Activated T-cell treated with anti-CD3 and anti-CD28 coated beads for 48 hours (primary cell): ENCODE measurements around the gene DTX2.
"Not testable (repeated sequence)": the region's sequence is repeated elsewhere in the genome, so short reads cannot be mapped to it uniquely, and the experiment has no call there.

Source experiments
- DNase-seq: peaks from one replicate; pipeline ENCODE4 v3.0.0-alpha.2; 2020; ENCODE audit warnings: low read depth

The DTX2 gene

GRCh38 chr7:76492139-76492538 is 30.6 kb downstream of the DTX2 start:
- not testable (repeated sequence) for DNase-seq

DNA sequence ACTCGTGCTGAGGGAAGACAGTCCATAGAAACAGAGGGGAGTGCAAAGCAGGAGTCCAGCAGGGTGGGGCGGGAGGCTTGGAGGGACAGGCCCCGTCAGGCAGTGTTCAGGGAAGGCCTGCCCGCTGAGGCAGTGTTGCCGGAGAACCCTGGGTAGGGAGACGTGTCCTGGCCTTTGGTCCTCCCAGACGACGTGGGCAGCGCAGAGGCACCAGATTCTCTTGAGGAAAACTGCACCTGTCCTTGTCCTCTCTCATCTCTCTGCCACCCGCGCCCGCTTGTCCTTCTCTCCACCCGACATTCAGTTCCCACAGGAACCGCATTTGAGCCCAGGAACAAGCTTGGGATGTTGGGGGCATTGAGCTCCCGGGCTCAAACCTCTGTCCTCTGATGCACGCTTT is 34.2 kb downstream of the DTX2 start:
- DNase-seq: not testable (repeated sequence)

DNA sequence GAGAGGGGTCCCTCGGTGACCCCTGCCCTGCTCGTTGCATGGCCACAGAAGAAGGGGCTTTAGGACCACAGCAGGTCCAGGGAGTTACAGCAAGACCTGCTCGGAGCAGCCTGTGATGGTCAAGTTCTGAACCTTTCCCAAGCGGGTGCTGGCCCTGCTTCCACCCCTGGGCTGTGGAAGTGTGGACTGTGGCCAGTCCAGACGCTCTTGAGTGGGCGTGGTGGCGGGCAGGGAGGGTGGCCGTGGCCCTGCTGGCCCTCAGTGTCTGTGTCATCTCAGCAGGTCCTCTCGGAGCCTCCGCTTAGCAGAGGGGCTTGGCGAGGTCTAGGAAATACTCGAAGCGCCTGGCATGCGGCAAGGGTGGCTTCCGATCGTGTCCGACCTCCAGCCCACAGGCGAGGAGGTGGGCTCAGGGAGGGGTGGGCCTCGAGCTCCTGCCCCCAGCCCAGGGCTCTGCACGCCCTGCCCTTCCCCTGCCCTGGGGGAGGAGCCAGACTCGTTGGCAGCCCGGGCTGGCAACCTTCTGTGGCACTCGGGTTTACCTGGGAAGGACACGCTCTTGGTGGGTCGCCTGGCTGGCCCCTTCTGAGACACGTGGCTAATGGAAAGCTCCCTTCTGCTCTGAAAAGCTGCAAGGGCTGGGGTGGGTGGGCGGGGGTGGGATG is 36.5 kb downstream of the DTX2 start:
- DNase-seq: not testable (repeated sequence)

DNA sequence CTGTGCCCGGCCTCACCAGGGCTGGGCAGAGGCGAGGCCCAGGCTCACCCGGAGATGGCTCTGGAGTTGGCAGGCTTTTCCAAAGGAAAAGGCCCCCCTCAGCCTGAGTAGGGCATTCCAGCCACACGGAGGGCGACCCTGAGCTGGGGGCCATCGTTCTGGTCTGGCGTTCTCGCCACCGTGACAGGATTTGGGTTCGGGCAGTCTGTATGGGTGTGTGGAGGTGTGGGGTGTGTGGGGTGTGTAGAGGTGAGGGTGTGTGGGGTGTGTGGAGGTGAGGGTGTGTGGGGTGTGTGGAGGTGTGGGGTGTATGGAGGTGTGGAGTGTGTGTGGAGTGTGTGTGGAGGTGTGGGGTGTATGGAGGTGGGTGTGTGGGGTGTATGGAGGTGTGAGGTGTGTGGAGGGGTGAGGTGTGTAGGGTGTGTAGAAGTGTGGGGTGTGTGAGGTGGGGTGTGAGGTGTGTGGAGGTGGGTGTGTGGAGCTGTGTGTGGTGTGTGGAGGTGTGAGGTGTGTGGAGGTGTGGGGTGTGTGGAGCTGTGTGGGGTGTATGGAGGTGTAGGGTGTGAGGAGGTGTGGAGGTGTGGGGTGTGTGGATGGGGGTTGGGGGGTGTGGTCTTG is 37.2 kb downstream of the DTX2 start:
- not testable (repeated sequence) for DNase-seq

GRCh38 chr7:76499201-76499923 is 37.9 kb downstream of the DTX2 start:
- not testable (repeated sequence) for DNase-seq

DNA sequence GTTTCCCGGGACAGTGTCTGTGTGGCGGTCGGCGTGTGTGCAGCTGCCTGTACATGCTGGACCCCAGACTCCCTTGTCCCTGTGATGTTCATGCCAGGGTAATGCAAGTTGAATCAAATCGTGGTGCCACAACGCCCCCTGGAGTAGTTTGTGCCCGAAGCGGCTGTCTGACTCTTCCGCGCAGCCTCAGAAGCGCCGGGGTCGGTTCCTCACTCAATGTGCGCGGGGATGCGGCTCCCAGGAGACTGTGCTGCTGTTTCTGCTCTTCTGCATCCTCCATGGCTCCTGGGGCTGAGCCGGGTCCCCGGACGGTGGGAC is 38.4 kb downstream of the DTX2 start:
- not testable (repeated sequence) for DNase-seq

GRCh38 chr7:76502224-76502623 is 40.7 kb downstream of the DTX2 start:
- not testable (repeated sequence) for DNase-seq

GRCh38 chr7:76502836-76503235 is 41.3 kb downstream of the DTX2 start:
- not testable (repeated sequence) for DNase-seq

DNA sequence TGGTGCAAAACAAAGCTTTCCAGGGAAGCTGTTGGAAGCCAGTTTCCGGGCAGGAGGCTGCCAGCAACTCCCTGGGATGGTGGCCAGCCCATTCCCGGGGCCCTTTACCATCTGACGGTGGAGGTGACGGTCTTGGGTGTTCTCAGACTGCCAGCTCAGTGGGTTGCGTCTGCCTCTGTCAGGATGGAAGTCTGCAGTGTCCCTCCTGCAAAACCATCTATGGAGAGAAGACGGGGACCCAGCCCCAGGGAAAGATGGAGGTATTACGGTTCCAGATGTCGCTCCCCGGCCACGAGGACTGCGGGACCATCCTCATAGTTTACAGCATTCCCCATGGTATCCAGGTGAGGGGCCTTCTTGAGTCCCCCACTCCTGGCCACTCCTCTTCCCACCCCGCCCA is 41.7 kb downstream of the DTX2 start:
- DNase-seq: not testable (repeated sequence)

- DNase-seq: not testable (repeated sequence)
Measured at GRCh38 chr7:76504351-76505167, 43.0 kb downstream of the DTX2 start.

DNA sequence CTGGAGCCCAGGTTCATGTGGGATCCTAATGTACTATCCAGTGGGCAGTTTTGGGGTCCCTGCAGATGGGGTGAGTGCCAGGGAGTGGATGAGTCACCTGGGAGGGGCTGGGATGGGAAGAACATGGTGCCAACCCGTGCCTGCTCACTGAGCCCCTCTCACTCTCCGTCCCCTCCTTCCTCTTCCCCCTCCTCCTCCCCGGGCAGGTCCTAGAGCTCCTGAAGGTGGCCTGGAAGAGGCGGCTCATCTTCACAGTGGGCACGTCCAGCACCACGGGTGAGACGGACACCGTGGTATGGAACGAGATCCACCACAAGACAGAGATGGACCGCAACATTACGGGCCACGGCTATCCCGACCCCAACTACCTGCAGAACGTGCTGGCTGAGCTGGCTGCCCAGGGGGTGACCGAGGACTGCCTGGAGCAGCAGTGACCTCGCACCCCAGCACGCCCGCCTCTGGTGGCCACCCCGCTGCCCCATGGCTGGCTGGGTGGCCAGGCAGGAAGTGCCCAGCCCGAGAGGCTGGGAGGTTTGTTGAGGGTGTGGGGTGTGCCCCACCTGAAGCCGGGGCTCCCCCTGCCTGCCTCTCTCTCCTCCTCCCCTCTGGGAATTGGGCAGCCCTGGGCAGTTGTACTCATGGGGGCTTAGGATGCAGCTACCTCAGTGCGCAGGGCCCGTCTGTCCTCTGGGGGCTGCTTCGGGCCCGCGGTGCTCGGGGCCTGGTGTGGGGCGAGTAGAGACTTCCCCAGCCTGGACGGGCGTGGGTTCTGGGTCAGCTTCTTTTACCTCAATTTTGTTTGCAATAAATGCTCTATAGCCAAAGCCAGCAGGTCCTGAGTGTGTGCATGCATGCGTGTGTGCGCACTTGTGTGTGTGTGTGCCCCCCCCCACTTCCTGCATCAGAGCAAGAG is 43.9 kb downstream of the DTX2 start:
- no peak for DNase-seq

DNA sequence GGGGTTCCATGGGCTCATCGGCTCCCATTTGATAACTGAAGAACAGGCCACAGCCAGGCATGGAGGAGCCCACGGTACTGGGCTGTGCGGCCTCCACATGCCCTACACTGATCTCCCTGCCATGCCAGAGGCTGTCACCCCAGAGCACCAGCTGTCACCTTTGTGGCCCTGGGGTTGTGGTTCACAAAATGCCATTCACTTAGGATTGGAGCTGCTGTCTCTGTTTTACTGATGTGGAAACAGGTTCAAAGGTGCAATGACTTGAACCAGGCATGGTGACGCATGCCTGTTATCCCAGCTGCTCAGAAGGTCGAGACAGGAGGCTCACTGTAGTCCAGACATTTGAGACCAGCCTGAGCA is 44.6 kb downstream of the DTX2 start:
- DNase-seq: no peak

- DNase-seq: not testable (repeated sequence)
Measured at GRCh38 chr7:76506643-76507042, 45.1 kb downstream of the DTX2 start.

DNA sequence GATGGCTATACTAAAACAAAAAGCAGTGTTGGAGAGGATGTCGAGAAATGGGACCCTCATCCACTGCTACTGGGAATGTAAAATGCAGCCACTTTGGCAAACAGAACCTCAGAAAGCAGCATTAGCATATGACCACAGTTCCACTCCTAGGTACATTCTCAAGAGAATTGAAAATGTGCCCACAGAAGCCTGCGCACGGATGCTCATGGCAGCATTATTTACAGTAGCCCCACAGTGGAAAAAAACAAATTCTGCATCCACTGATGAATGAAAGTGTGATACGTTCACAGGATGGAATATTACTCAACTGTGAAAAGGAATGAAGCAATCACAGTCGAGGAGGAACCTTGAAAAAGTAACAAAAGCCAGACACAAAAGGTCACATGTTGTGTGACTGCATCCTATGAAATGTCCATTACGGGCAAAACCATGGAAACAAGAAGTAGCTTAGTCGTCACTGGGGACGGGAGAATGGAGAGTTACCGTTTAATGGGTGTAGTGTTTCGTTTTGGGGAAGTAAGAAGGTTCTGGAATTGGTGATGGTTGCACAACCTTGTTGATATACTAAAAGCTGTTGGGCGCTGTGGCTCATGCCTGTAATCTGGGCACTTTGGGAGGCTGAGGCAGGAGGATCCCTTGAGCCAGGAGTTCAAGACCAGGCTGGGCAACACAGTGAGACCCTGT is 46.4 kb downstream of the DTX2 start:
- no peak for DNase-seq

DNA sequence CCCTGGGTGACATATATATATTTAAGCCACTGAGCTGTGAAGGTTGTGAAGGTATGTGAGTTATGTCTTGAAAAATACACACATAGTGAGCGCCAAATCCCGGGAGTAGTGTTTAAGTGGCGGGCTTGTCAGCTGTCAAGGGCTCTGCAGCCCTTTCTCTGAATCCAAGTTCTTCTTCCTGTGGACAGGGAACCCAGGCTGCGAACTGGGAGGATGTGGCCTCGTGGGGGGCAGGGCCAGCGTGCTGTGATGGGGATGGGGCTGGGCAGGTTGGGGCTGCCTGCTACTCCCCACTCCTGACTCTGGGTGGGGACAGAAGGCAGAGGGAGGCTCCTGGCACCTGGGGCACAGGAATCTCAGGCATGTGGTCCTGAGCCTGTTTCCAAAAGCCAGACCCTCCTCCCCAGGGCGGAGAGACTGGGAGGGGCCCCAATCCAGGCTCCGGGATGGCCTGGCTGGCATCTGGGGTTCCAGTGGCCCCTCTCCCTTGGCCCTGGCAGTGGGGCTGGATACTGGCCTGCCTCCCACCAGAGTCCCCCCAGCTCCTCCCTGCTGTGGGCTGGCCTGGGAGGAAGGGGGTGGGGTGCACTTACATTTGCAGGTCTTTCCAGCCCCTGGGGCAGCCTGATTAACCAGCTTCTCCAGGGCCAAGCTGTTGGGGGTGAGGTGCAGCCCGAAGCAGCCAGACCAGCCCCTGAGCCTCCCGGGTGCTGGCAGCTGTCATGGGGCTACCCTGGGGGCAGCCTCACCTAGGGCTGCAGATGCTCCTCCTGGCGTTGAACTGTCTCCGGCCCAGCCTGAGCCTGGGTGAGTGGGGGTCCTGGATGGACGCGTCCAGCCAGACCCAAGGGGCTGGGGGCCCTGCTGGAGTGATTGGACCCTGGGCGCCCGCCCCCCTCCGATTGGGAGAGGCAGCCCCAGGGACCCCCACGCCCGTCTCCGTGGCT is 48.7 kb downstream of the DTX2 start, which contains the start of gene UPK3B:
TSS of gene UPK3B (plus strand) at position 622 of the 947 bp plus-strand sequence. CDS start at position 723, 101 bp downstream.
- DNase-seq: no peak

DNA sequence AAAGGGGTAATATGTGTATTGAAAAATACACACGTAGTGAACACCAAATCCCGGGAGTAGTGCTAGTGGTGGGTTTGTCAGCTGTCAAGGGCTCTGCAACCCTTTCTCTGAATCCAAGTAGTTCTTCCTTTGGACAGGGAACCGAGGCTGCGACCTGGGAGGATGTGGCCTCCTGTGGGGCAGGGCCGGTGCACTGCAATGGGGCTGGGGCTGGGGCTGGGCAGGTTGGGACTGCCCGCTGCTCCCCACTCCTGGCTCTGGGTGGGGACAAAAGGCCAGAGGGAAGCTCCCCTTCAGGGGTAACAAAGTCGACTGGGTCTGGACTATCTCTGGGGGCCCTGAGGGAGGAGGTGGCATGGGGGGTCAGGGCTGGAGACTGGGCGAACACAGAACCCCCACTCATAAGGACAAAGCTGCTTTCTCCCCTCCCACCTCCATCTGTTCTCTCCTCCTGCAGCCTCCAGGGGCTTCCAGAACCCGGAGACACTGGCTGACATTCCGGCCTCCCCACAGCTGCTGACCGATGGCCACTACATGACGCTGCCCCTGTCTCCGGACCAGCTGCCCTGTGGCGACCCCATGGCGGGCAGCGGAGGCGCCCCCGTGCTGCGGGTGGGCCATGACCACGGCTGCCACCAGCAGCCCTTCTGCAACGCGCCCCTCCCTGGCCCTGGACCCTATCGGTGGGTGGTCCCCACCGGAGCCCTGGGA is 49.8 kb downstream of the DTX2 start:
- not testable (repeated sequence) for DNase-seq

GRCh38 chr7:76511911-76512885 is 50.7 kb downstream of the DTX2 start:
- not testable (repeated sequence) for DNase-seq
